IPS-18c (cell line): Measurements from ENCODE around the gene KIAA0513.

Experiments used
- H3K4me3 ChIP-seq: 2 replicates; pipeline ENCODE4 v1.7.0; 2013; ENCODE audit warnings: low read depth, mild to moderate bottlenecking, low read length, moderate library complexity; ENCODE audit not compliant: insufficient read depth
- H3K9me3 ChIP-seq: one replicate; pipeline ENCODE4 v1.6.1; 2013; ENCODE audit warnings: mild to moderate bottlenecking, low read length, moderate library complexity; ENCODE audit not compliant: control insufficient read depth, insufficient read depth

KIAA0513 gene

GRCh38 chr16:85139881-85140339, 112.3 kb downstream of the KIAA0513 start:
- Histone ChIP-seq H3K9me3 (no peaks in the 10 kb centered on the region), H3K4me3 (no peak overlapping the region)

- Histone ChIP-seq H3K4me3 (no peak overlapping the region), H3K9me3 (no peaks in the 10 kb centered on the region)
Observed at GRCh38 chr16:85140455-85141012, 112.9 kb downstream of the KIAA0513 start.

GRCh38 chr16:85141491-85142128, 114.0 kb downstream of the KIAA0513 start:
- Histone ChIP-seq H3K9me3 (no peaks in the 10 kb centered on the region), H3K4me3 (no peak overlapping the region)

DNA sequence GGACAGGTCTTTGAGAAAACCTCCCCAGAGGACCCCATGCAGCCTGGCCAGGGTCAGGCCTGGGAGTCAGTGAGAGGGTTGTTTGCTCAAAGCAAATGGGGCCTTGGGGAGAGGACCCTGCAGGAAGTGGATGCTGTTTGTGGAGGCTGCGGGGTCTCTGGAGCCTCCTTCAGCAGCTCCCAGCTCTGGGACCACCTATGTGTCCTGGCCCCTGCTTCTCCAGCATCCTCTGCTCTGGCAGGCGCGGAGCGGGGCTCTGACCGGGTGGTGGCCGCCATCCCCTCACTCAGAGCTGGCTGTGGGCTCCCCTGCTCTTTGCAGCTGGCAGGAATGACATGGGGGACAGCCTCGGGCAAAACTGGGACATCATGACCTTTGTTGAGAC, 114.5 kb downstream of the KIAA0513 start:
- Histone ChIP-seq H3K9me3 (no peaks in the 10 kb centered on the region), H3K4me3 (no peak overlapping the region)

GRCh38 chr16:85142771-85143211, 115.2 kb downstream of the KIAA0513 start:
- H3K9me3 ChIP-seq: no peaks in the 10 kb centered on the region
- H3K4me3 ChIP-seq: no peak overlapping the region
